Measurements from ENCODE around the gene TTBK2. TPM values are rescaled to one million over a fixed set of nuclear protein-coding genes. Genes with fewer than 3 reads are reported as not detected.
A peak's percentile ranks its signal among the peaks of the same experiment; 100 is the strongest.

TTBK2 gene
- total RNA-seq, 1 experiment from 2014 or later, result 25.5 TPM

GRCh38 chr15:42707068-42707467 is 213.5 kb downstream of the TTBK2 start:
- ChIA-PET POLR2A (interaction anchor here (0.7 kb wide), 1 partner anchor 10 kb away, joined by 4 read pairs; no protein-coding TSS in a partner anchor), CTCF (interaction anchor here (0.6 to 1.1 kb wide), 7 partner anchors 26 to 662 kb away, joined by 3 to 6 read pairs (median 4); no protein-coding TSS in a partner anchor)
- TF ChIP-seq, protein P1, sequence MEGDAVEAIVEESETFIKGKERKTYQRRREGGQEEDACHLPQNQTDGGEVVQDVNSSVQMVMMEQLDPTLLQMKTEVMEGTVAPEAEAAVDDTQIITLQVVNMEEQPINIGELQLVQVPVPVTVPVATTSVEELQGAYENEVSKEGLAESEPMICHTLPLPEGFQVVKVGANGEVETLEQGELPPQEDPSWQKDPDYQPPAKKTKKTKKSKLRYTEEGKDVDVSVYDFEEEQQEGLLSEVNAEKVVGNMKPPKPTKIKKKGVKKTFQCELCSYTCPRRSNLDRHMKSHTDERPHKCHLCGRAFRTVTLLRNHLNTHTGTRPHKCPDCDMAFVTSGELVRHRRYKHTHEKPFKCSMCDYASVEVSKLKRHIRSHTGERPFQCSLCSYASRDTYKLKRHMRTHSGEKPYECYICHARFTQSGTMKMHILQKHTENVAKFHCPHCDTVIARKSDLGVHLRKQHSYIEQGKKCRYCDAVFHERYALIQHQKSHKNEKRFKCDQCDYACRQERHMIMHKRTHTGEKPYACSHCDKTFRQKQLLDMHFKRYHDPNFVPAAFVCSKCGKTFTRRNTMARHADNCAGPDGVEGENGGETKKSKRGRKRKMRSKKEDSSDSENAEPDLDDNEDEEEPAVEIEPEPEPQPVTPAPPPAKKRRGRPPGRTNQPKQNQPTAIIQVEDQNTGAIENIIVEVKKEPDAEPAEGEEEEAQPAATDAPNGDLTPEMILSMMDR (IDR thresholded peaks at IDR 0.05; ENCODE audit: unreplicated experiment), result no peak
- peak; percentile 67 for DNase-seq (ENCODE audit: unreplicated experiment)
- no TSS peak for BruUV-seq (replicated peaks)
- Mint-ChIP-seq H3K4me3 (ENCODE audit: unreplicated experiment) (no peak overlapping the region), H3K9me3 (ENCODE audit: unreplicated experiment) (no peaks in the 10 kb centered on the region), H3K27ac (ENCODE audit: low read depth, unreplicated experiment) (peak overlapping the region; percentile 25), H3K4me1 (ENCODE audit: insufficient read depth, unreplicated experiment) (peaks cover 6% of the 10 kb centered on the region), H3K36me3 (ENCODE audit: insufficient read depth, unreplicated experiment) (no peaks in the 10 kb centered on the region), H3K27me3 (ENCODE audit: insufficient read depth, unreplicated experiment) (no peaks in the 10 kb centered on the region)
- intact Hi-C loops (cut with micrococcal nuclease), result no loop called here

DNA sequence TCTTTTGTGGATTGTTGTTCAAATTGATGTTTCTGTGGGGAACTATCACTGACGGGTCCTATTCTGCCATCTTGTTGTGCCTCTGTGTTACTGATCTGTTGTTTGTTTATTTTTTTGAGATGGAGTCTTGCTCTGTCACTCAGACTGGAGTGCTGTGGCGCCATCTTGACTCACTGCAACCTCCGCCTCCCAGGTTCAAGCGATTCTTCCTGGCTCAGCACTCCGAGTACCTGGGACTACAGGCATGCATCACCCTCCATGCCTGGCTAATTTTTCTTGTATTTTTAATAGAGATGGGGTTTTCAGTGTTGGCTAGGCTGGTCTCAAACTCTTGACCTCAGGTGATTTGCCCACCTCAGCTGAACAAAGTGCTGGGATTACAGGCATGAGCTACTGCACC is 215.2 kb downstream of the TTBK2 start:
- DNase-seq (ENCODE audit: unreplicated experiment), result no peak
- H3K27me3 Mint-ChIP-seq (ENCODE audit: insufficient read depth, unreplicated experiment), result no peaks in the 10 kb centered on the region
- H3K9me3 Mint-ChIP-seq (ENCODE audit: unreplicated experiment), result no peaks in the 10 kb centered on the region
- intact Hi-C loops (cut with micrococcal nuclease), result loop anchor here (2.0 kb wide), 1 partner anchor 481 kb away; no protein-coding TSS in a partner anchor
- no peak overlapping the region for H3K4me3 Mint-ChIP-seq (ENCODE audit: unreplicated experiment)
- TF ChIP-seq, protein P1 (IDR thresholded peaks at IDR 0.05; ENCODE audit: unreplicated experiment), result no peak
- POLR2A ChIA-PET, result interaction anchor here (0.6 to 2.5 kb wide), 3 partner anchors 13 to 221 kb away, joined by 3 to 10 read pairs (median 3); no protein-coding TSS in a partner anchor
- H3K4me1 Mint-ChIP-seq (ENCODE audit: insufficient read depth, unreplicated experiment), result peaks cover 6% of the 10 kb centered on the region
- no TSS peak for BruUV-seq (replicated peaks)
- no peak overlapping the region for H3K27ac Mint-ChIP-seq (ENCODE audit: low read depth, unreplicated experiment)
- no peaks in the 10 kb centered on the region for H3K36me3 Mint-ChIP-seq (ENCODE audit: insufficient read depth, unreplicated experiment)
- CTCF ChIA-PET, result interaction anchor here (0.5 to 2.4 kb wide), 10 partner anchors 10 to 233 kb away, joined by 3 to 10 read pairs (median 3); no protein-coding TSS in a partner anchor

GRCh38 chr15:42704492-42704926 is 216.1 kb downstream of the TTBK2 start:
- BruUV-seq (replicated peaks), result no TSS peak
- Mint-ChIP-seq H3K4me3 (ENCODE audit: unreplicated experiment) (no peak overlapping the region), H3K4me1 (ENCODE audit: insufficient read depth, unreplicated experiment) (peaks cover 6% of the 10 kb centered on the region), H3K27me3 (ENCODE audit: insufficient read depth, unreplicated experiment) (no peaks in the 10 kb centered on the region), H3K36me3 (ENCODE audit: insufficient read depth, unreplicated experiment) (no peaks in the 10 kb centered on the region), H3K9me3 (ENCODE audit: unreplicated experiment) (no peaks in the 10 kb centered on the region), H3K27ac (ENCODE audit: low read depth, unreplicated experiment) (no peak overlapping the region)
- ChIA-PET CTCF (interaction anchor here (0.5 to 2.4 kb wide), 12 partner anchors 10 to 305 kb away, joined by 3 to 10 read pairs (median 3); no protein-coding TSS in a partner anchor), POLR2A (interaction anchor here (1.0 to 2.5 kb wide), 2 partner anchors 19 to 222 kb away, joined by 3 to 10 read pairs; no protein-coding TSS in a partner anchor)
- TF ChIP-seq, protein P1 (IDR thresholded peaks at IDR 0.05; ENCODE audit: unreplicated experiment), result peak; percentile 88
- DNase-seq (ENCODE audit: unreplicated experiment), result peak; percentile 83
- intact Hi-C loops (cut with micrococcal nuclease), result loop anchor here (1.0 to 2.0 kb wide), 5 partner anchors 19 to 581 kb away; no protein-coding TSS in a partner anchor

DNA sequence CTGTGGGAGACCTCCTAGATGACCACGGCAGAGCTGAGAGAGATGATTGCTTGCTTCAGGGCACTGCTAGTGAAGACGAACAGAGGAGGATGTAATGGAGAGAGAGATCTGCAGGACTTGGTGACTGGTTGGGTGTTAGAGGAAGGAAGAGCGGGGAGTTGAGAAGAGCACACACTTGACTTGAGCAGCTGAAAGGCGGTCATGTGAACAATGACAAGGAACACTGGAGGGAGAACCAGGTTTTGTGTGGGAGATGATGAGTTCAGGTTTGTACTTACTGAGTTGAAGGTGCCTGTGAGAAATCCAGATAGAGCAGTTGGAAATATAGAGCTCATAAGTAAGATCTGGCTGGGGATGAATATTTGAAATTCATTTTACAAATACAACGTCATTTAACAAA is 224.0 kb downstream of the TTBK2 start:
- Mint-ChIP-seq H3K4me3 (ENCODE audit: unreplicated experiment) (no peak overlapping the region), H3K9me3 (ENCODE audit: unreplicated experiment) (no peaks in the 10 kb centered on the region), H3K27ac (ENCODE audit: low read depth, unreplicated experiment) (no peak overlapping the region), H3K27me3 (ENCODE audit: insufficient read depth, unreplicated experiment) (no peaks in the 10 kb centered on the region), H3K36me3 (ENCODE audit: insufficient read depth, unreplicated experiment) (no peaks in the 10 kb centered on the region), H3K4me1 (ENCODE audit: insufficient read depth, unreplicated experiment) (no peaks in the 10 kb centered on the region)
- ChIA-PET POLR2A (interaction anchor here (0.6 kb wide), 1 partner anchor 11 kb away, joined by 4 read pairs; no protein-coding TSS in a partner anchor), CTCF (no interaction called here)
- no peak for DNase-seq (ENCODE audit: unreplicated experiment)
- TF ChIP-seq, protein P1 (IDR thresholded peaks at IDR 0.05; ENCODE audit: unreplicated experiment), result no peak
- no TSS peak for BruUV-seq (replicated peaks)
- intact Hi-C loops (cut with micrococcal nuclease), result no loop called here

Measured in MCF 10A (cell line).